ENCODE measurements around the gene PCYT2.

DNA sequence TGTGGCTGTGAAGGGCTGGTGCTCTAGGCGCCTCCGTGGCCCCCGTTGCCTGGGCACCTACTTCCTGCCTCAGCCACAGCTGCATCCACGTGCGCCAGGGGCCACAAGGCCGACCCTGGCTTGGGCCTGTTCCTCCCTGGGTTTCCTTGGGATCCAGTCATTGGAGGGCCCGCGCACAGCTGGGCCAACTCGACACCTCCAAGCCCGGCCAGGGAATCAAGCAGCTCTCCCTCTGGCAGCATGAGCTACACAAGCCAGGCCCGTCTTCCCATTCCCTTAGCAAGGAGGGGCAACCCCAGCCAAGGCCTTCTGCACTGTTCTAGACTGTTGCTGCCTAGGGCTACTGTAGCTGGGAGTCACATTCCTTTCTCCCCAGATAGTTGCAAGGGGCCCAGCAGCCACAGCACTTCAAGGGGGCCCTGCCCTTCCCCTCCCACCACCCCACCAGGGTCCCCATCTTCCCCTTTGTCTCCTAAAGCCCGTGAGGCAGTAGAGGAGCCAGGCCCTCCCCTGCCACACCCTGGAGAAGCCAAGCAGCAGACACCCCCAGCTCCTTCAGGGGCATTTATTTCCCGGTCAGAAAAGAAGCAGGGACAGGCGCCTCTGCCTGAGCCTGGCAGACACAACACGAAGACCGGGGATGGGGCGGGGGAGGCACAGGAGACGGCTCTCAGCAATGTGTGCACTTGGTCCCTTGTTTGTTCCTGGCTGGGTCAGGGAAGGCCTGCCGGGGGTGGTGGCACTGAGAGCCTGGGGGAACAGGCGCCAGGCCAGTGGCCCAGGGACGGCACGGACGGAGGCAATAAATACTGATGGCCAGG, 43.8 kb downstream of the PCYT2 start:
- TF ChIP-seq, protein P1, sequence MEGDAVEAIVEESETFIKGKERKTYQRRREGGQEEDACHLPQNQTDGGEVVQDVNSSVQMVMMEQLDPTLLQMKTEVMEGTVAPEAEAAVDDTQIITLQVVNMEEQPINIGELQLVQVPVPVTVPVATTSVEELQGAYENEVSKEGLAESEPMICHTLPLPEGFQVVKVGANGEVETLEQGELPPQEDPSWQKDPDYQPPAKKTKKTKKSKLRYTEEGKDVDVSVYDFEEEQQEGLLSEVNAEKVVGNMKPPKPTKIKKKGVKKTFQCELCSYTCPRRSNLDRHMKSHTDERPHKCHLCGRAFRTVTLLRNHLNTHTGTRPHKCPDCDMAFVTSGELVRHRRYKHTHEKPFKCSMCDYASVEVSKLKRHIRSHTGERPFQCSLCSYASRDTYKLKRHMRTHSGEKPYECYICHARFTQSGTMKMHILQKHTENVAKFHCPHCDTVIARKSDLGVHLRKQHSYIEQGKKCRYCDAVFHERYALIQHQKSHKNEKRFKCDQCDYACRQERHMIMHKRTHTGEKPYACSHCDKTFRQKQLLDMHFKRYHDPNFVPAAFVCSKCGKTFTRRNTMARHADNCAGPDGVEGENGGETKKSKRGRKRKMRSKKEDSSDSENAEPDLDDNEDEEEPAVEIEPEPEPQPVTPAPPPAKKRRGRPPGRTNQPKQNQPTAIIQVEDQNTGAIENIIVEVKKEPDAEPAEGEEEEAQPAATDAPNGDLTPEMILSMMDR (IDR thresholded peaks at IDR 0.05), result no peak
- no peak for TF ChIP-seq EZH2 (IDR thresholded peaks at IDR 0.05; ENCODE audit: borderline replicate concordance, insufficient read depth, low read depth, low read length, poor library complexity, severe bottlenecking)
